G401.6 (cell line): ENCODE data around the gene CELF4.

Experiments used
- FAIRE-seq: peaks from 2 replicates; lab custom pipeline; 2012; peaks lifted over from hg19 to GRCh38; lab: Jason Lieb, UNC

Gene CELF4

GRCh38 chr18:37435996-37436395 is 129.6 kb downstream of the CELF4 start:
- no peak for FAIRE-seq

GRCh38 chr18:37435150-37435867 is 130.3 kb downstream of the CELF4 start:
- FAIRE-seq: no peak

GRCh38 chr18:37434161-37434860 is 131.3 kb downstream of the CELF4 start:
- no peak for FAIRE-seq

- FAIRE-seq: no peak
Measured at GRCh38 chr18:37432436-37433195, 133.0 kb downstream of the CELF4 start.

- no peak for FAIRE-seq
Measured at GRCh38 chr18:37430357-37431076, 135.1 kb downstream of the CELF4 start.

- no peak for FAIRE-seq
Measured at GRCh38 chr18:37429791-37430190, 135.8 kb downstream of the CELF4 start.

GRCh38 chr18:37428288-37428974 is 137.2 kb downstream of the CELF4 start:
- FAIRE-seq: no peak

- no peak for FAIRE-seq
Measured at GRCh38 chr18:37426586-37426985, 139.0 kb downstream of the CELF4 start.

GRCh38 chr18:37425222-37425621 is 140.4 kb downstream of the CELF4 start:
- no peak for FAIRE-seq

GRCh38 chr18:37424507-37424906 is 141.1 kb downstream of the CELF4 start:
- FAIRE-seq: no peak

- FAIRE-seq: no peak
Measured at GRCh38 chr18:37422596-37422995, 143.0 kb downstream of the CELF4 start.

- FAIRE-seq: no peak
Measured at GRCh38 chr18:37422116-37422515, 143.5 kb downstream of the CELF4 start.

GRCh38 chr18:37421341-37422077 is 144.1 kb downstream of the CELF4 start:
- FAIRE-seq: no peak

GRCh38 chr18:37420315-37420880 is 145.2 kb downstream of the CELF4 start:
- no peak for FAIRE-seq

- FAIRE-seq: no peak
Measured at GRCh38 chr18:37419866-37420265, 145.7 kb downstream of the CELF4 start.

GRCh38 chr18:37419315-37419714 is 146.3 kb downstream of the CELF4 start:
- FAIRE-seq: no peak

GRCh38 chr18:37414816-37415215 is 150.8 kb downstream of the CELF4 start:
- no peak for FAIRE-seq

- no peak for FAIRE-seq
Measured at GRCh38 chr18:37412829-37413228, 152.8 kb downstream of the CELF4 start.

- FAIRE-seq: no peak
Measured at GRCh38 chr18:37412333-37412732, 153.3 kb downstream of the CELF4 start.

- FAIRE-seq: no peak
Measured at GRCh38 chr18:37409878-37410277, 155.7 kb downstream of the CELF4 start.
